ENCODE data around the gene PKLR. TPM values are rescaled to one million over a fixed set of nuclear protein-coding genes. Genes with fewer than 3 reads are reported as not detected.

PKLR gene
- total RNA-seq, 4 donors from 2014 or later, result not detected

- H3K27me3 ChIP-seq, result no peaks in the 10 kb centered on the region
- peaks cover 0 to 32% (median 14%) of the 10 kb centered on the region in 3 donors for H3K4me1 ChIP-seq
- peak; percentile 100 for ATAC-seq
- H3K27ac ChIP-seq, result peak within 1 kb of the TSS; percentile 71 to 91 (median 89)
- peaks cover 0 to 34% of the 10 kb centered on the region in 2 donors for H3K36me3 ChIP-seq
- peak in 3 of 4 experiments; percentile 5 to 64 (median 64) for TF ChIP-seq CTCF (IDR thresholded peaks at IDR 0.05)
- no peak for TF ChIP-seq EP300 (IDR thresholded peaks at IDR 0.05)
- TF ChIP-seq POLR2AphosphoS5 (IDR thresholded peaks at IDR 0.05), result peak; percentile 80
- peak; percentile 28 to 35 for TF ChIP-seq POLR2A (IDR thresholded peaks at IDR 0.05)
- 0% methylated on average over 14 of the region's 51 CpGs for WGBS, 2 donors (ENCODE audit: low coverage in 1 of 2)
- H3K9me3 ChIP-seq, result no peaks in the 10 kb centered on the region
- peak within 1 kb of the TSS; percentile 61 to 76 for H3K4me3 ChIP-seq
These were observed 7.5 kb upstream of the PKLR start, which contains the start of gene FDPS for GRCh38 chr1:155308493-155309422. Gene FDPS (plus strand): TSS chr1:155308866. CDS start chr1:155309790, 924 bp downstream.

GRCh38 chr1:155307247-155307740 is 6.1 kb upstream of the PKLR start:
- no peak for ATAC-seq
- Histone ChIP-seq H3K9me3 (no peaks in the 10 kb centered on the region), H3K36me3 (peaks cover 0 to 20% of the 10 kb centered on the region in 2 donors), H3K4me1 (peaks cover 0 to 32% (median 14%) of the 10 kb centered on the region in 3 donors), H3K27ac (peak overlapping the region in 2 of 4 donors; percentile 89 to 91), H3K4me3 (no peak overlapping the region), H3K27me3 (no peaks in the 10 kb centered on the region)
- WGBS, 2 donors (ENCODE audit: low coverage in 1 of 2), result 8 to 65% methylated on average over 3 to 4 of the region's 6 CpGs
- TF ChIP-seq EP300 (IDR thresholded peaks at IDR 0.05) (no peak), POLR2AphosphoS5 (IDR thresholded peaks at IDR 0.05) (no peak), CTCF (IDR thresholded peaks at IDR 0.05) (peak in 3 of 4 experiments; percentile 12 to 41 (median 28)), POLR2A (IDR thresholded peaks at IDR 0.05) (no peak)

GRCh38 chr1:155305881-155306391 is 4.7 kb upstream of the PKLR start:
- TF ChIP-seq POLR2A (IDR thresholded peaks at IDR 0.05) (no peak), CTCF (IDR thresholded peaks at IDR 0.05) (no peak), POLR2AphosphoS5 (IDR thresholded peaks at IDR 0.05) (no peak), EP300 (IDR thresholded peaks at IDR 0.05) (no peak)
- Histone ChIP-seq H3K4me1 (peaks cover 0 to 29% (median 14%) of the 10 kb centered on the region in 3 donors), H3K27me3 (no peaks in the 10 kb centered on the region), H3K9me3 (no peaks in the 10 kb centered on the region), H3K27ac (no peak overlapping the region), H3K4me3 (no peak overlapping the region), H3K36me3 (peaks cover 0 to 7% of the 10 kb centered on the region in 2 donors)
- no CpG with 5 or more reads among the region's 7 CpGs for WGBS, 2 donors (ENCODE audit: low coverage in 1 of 2)
- no peak for ATAC-seq

GRCh38 chr1:155304558-155305063 is 3.4 kb upstream of the PKLR start:
- TF ChIP-seq EP300 (IDR thresholded peaks at IDR 0.05) (no peak), POLR2A (IDR thresholded peaks at IDR 0.05) (no peak), CTCF (IDR thresholded peaks at IDR 0.05) (no peak)
- Histone ChIP-seq H3K27me3 (peaks cover 5% of the 10 kb centered on the region), H3K4me3 (no peak overlapping the region), H3K9me3 (no peaks in the 10 kb centered on the region), H3K4me1 (peaks cover 0 to 16% (median 3%) of the 10 kb centered on the region in 3 donors), H3K36me3 (no peaks in the 10 kb centered on the region), H3K27ac (no peak overlapping the region)
- 60 to 65% methylated on average over 8 to 10 of the region's 11 CpGs for WGBS, 2 donors (ENCODE audit: low coverage in 1 of 2)
- ATAC-seq, result no peak
